ENCODE results near the gene NEMP1.
"Not testable (repeated sequence)": the region's sequence is repeated elsewhere in the genome, so short reads cannot be mapped to it uniquely, and the experiment has no call there.

Gene NEMP1

DNA sequence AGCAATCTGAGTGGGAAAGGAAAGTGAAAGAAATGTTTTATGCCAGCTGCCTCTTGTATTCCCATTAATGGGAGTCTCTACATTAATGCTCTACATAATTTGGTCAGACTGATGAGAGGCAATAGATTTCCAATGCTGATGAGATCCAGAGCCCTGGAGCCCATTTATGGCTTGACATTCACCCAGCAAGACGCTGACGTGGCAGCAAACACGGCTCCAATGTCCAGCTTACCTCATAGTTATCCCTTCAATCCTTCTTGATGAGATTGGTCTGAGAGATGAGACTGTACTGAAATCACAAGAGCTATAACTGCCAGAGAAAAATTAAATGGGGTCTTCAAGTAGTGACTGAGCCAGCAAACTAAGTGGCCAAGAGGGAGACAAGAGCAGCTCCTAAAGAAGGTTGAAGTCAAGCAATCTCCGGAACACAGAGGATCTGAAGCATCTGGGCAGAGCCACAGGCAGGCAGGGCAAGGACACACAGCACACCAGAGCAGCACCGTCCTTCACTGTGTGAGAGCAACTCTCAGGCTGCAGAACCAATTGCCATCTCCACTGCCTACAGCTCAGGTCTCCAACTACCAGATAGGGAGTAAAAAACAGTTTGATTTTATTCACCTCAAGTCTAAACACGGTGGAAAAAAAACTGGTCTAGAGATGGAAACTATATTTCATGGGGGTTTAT, 21.4 kb downstream of the NEMP1 start:
- DNase-seq (ENCODE audit: low read depth), result no peak

DNA sequence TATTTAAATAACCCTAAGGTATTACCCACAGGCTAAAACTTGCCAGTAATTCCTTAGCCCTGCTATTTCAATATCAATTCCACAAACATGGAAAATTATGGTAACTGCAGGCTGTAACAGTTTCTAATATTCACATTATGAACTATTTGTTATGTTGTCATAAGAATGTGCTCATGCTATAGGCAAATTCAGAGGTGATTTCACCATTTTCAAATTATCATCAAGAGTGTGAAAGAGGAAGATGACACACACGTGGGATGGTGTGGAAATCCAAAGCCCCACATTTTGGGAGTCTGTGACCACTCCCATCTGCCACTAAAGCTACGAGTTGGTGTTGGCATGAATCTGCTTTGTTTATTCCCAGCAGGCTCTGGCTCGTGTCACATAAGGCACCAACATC, 22.8 kb downstream of the NEMP1 start:
- DNase-seq (ENCODE audit: low read depth), result no peak

DNA sequence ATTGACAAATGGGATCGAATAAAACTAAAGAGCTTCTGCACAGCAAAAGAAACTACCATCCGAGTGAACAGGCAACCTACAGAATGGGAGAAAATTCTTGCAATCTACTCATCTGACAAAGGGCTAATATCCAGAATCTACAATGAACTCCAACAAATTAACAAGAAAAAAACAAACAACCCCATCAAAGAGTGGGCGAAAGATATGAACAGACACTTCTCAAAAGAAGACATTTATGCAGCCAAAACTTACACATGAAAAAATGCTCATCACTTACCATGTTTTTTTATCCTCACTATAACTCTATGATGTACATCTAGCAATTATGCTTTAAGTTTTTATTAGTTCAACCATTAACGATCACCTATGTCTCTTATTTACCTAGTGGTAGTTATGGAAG, 24.7 kb downstream of the NEMP1 start:
- not testable (repeated sequence) for DNase-seq (ENCODE audit: low read depth)

DNA sequence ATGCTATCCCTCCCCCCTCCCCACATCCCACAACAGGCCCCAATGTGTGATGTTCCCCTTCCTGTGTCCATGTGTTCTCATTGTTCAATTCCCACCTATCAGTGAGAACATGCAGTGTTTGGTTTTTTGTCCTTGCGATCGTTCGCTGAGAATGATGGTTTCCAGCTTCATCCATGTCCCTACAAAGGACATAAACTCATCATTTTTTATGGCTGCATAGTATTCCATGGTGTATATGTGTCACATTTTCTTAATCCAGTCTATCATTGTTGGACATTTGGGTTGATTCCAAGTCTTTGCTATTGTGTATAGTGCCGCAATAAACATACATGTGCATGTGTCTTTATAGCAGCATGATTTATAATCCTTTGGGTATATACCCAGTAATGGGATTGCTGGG, 25.4 kb downstream of the NEMP1 start:
- DNase-seq (ENCODE audit: low read depth), result not testable (repeated sequence)

DNA sequence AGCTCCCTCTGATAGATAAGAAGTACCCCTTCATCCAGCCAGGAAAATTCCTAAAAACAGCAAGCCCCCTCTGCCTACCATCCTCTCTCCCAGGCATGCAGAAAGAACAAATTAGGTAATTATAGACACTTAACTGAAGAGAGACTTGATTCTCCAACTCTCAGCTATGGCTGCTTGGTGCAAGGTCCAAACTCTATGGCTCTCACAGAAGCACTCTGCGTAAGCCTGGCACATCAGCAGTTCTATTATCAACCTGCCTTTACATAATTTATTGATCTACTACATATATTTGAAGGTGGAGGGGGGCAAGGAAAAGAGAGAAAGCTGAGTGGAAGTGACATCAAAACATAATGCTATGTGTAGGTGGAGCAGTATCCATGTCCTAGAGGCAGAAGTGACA, 27.6 kb downstream of the NEMP1 start:
- DNase-seq (ENCODE audit: low read depth), result no peak

DNA sequence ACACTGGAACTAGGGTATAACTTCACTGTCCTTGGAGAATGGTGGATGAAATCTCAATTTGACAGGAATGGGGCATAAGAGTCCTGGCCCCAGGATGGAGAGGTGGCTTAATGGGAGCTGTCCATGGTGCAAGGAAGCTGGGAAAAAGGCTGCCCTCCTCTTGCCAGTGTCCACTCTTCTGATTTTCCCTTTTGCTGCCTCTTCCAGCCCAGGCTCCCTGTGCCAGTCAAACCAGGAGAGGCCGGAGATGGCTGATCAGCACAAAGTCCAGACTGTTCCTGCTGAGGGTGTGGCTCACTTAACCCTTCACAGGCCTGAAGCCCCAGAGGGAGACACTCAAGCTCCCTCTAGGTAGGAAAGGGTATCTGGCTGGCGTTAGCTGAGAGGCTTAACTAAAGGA, 28.7 kb downstream of the NEMP1 start, which contains the start of gene MYO1A:
TSS of gene MYO1A (minus strand) at position 240 of the 400 bp plus-strand sequence. CDS start 1,806 bp downstream, outside the sequence.
- DNase-seq (ENCODE audit: low read depth), result no peak

DNA sequence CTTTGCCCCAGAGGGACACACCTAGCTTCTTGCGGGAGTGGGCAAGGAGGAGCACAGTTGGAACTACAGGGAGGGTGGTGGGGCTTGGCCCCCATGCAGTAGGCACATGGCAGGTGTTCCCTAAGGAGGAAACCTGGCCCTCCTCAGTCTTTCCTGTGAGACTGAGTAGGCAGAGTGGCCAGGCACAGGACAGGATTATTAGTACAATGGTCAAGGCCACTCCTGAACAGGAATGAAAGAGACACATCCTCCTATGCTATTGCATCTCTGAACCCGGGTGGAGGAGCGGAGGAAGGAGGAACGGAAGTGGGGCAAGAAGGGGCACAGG, 29.5 kb downstream of the NEMP1 start:
- DNase-seq (ENCODE audit: low read depth), result no peak

DNA sequence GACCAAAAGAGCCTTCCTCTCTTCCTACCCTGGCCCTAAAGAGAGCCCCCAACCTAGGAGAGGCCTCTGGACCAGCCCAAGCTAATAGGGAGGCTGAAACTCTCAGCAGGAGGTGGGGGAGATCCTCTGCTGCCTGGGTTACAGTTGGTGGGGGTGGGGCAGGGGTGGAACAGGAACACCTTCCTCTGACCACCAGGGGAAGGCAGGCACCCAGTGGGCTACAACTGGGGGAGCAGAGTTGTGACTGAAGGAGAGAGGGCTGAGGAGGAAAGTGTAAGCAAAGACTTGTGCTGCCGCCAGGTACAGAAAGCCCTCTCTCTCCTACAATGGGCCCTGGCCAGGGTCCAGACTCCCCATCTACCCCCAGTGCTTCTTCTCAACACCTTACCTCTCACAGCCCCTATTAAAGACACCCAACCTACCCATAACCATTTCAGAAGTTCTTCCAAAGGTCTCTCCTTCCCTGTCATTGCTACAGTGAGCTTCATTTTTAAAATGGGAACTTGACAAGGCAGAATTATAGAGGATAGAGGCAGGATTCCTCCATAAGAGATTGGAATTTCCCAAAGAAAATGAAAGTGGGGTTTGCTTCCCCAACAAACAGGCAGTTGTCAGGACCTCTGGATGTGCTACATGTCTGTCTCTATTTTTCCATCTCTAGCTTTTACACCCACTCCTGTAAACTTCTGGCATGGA, 30.0 kb downstream of the NEMP1 start:
- no peak for DNase-seq (ENCODE audit: low read depth)

DNA sequence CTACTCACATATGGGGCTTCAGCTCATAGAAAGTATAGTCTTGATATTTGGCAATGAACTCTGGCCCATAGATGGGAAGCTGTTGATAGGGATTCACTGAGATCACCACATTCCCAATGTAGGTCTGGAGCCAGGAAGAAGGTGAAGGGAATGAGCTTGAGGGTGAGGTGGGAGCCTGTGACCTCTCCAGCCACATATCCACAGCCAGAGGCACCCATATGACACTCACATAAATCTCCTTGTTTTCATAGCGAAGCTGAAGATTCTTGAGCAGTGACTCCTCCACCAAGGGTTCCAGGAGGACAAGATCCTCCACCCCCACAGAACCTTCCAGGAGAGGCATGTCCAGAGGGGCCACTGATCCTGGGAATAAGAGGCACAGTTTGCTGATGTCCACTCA, 30.6 kb downstream of the NEMP1 start:
- DNase-seq (ENCODE audit: low read depth), result no peak

DNA sequence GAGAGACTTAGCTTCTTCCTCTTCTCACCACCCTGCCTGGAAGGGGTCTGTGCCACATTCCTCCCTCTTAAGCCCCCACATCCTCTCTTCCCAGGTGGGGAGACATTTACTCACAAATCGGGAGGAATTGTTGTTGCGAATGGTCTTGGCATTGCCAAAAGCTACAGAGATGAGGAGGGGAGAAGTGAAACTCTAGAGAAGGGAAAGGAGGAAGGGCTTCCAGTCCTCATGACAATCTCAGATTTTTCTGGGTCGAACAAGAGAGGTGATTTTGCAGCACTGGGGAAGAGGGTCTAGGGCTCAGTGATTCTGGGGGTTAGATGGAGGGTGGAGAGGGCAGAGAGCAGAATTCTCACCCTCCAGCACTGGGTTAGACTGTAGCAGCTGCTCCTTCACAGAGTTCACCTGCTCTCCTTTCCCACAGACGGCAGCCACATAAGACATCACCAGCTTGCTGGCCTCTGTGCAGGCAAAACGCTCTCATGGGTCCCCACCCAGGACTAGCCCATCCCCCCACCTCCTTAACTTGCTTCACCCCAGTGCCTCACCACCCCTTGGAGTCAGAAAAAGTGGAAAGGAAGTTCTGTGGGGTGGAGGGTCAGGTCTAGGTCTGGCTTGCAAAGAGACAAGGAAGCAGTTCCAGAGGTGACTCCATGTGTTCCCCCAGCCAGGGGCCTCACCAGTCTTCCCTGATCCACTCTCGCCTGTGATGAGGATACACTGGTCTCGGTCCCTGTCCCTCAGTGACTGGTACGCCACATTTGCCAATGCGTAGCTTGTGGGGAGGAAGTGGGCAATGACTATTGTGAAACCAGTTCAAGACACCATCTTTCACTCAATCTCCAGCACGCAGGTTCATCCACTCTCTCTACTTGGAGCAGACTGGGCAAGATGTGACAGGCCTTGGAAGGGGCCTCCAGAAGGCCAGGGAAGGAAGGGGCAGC, 31.4 kb downstream of the NEMP1 start:
- DNase-seq (ENCODE audit: low read depth), result no peak

DNA sequence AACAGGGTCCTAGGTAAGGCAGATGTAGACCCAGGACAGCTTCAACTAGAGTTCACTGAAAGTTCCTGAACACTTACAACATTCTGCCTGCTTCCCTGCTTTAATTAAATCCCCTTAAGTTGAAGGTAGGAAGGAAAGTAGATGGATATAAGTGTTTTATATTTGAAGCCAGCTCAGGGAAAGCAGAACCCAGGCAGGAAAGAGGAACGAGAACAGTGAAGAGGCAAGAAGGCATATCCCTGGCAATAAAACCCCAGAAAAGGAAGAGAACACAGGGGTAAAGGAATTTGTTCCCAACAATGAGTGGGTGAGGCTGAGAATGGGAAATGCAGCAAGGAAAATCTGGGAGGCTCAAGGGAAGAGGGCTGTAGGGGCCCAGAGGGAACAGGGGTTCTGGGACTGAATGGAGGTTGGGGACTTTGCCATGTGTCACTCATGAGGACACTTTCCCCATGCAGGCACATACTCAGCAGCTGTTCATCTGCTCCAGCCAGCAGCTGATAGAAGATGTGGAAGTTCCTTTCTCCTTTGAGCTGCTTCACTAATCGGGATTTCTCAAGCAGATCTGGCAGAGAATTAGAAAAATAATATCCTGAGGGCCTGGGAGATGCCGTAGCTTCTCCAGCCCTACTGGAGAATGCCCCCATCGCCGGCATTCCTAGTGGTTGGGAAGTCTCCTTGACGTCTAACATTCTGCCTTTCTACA, 32.4 kb downstream of the NEMP1 start:
- DNase-seq (ENCODE audit: low read depth), result no peak

DNA sequence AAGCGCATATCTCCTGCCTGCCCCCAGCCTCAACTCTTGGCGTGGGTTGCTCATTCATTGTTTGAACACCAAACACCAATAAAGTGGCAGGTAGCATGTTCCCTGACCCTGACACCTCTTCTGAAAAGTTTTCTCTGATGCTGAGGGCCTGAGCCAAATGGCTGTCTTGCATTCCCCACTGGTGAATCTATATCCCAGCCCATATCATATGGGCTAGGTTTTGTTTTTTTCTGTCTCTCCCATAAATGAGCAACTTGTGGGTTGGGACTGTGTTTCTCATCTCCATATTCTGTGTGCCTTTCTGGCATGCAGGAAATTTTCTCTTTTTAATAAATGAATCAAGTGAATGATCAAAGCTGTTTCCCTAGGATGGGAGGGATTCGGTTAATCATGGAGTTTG, 33.7 kb downstream of the NEMP1 start:
- DNase-seq (ENCODE audit: low read depth), result no peak

DNA sequence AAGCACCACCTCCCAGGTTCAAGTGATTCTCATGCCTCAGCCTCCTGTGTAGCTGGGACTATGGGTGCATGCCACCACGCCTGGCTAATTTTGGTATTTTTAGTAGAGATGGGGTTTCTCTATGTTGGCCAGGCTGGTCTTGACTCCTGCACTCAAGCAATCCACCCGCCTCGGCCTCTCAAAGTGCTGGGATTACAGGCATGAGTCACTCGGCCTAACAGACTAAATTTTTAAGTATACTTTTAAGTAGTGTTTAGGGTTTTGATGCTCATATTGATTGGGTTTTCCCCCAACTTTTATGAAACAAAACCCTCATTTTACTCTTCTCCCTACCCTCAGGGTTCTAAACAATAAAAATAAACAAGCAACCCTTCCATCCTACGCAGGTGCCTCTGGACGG, 34.1 kb downstream of the NEMP1 start:
- no peak for DNase-seq (ENCODE audit: low read depth)

DNA sequence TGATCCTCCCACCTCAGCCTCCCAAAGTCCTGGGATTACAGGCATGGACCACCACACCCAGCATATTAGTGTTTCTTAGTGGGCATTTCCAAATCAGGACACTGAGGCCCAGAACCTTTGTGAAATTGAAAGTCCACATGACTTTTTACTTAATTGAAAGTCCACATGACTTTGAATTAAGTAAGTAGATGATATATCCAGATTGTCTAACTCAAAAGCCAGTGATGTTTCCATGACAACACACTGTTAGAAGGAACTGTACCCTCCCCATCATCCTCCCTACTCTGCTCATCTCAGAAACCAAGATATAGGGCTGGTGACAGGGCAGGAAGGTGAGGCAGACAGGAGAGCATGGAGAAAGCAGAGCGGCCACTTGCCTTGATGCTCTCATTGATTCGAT, 35.9 kb downstream of the NEMP1 start:
- DNase-seq (ENCODE audit: low read depth), result no peak

DNA sequence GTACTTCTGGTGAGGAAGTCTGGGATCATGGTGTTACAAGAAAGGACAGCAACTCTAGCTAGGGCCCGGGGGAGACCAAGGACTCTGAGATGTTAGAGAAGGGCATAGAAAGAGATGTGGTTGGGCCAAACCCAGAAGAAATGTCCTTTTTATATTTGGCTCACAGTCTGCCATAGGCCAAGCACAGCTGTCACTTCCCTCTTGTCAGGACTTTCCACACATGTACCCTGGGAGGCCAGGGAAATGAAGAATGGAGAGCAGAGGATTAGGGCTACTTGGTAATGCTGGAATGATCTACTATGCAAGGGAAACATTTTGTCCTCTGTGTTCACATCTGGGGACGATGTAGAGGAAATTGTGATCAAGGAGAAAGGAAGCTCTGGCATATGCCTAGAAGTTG, 37.8 kb downstream of the NEMP1 start:
- no peak for DNase-seq (ENCODE audit: low read depth)

DNA sequence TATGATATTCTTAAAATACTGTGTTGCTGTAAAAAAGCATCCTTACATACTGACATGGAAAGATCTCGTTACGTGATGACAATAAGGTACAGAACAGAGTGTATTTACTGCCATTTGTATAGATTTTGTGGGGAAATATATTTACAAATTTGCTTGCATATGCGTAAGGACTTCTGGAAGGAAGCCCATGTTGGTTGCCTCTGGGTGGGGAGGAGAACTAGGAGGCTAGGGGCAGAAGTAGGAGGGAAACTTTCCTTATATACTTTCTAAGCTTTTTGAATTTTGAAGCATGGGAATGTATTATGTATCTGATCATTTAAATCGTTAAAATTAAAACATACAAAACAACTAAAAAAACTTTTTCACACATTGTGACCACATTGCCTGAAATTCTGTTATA, 38.4 kb downstream of the NEMP1 start:
- no peak for DNase-seq (ENCODE audit: low read depth)

DNA sequence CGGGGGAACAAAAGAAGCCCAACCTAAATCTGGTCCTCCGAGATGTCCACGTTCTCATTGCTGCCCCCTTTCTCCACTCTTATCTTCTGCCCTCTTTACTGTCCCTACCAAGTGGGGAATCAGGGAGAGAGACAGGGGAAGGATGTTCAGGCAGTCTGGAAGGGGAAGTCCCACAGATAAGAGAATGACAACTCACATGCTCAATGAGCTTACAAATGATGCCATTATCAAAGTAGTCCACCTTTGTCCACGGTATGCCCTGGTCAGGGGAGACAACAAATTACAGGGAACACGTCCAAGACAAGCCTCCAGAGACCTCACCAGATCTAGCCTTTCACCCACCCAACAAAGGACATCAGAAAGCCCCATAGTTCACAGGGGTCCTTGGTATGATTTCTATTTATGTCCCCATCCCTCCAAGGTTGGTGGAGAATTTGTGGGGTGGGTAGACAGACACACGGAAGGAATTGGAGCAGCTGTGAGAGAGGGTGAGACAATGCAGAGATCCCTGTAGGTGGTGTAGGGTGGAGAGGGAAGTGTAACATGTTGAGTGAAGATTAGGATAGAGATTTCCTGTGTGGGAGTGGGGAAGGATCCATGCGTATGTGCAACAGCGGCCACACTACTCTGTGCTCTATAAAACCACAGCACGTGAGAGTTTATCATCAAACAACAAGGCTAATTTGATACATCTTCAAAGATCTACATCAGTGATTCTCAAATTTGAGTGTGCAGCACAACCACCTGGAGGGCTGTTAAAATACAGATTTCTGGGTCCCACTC, 39.4 kb downstream of the NEMP1 start:
- no peak for DNase-seq (ENCODE audit: low read depth)

DNA sequence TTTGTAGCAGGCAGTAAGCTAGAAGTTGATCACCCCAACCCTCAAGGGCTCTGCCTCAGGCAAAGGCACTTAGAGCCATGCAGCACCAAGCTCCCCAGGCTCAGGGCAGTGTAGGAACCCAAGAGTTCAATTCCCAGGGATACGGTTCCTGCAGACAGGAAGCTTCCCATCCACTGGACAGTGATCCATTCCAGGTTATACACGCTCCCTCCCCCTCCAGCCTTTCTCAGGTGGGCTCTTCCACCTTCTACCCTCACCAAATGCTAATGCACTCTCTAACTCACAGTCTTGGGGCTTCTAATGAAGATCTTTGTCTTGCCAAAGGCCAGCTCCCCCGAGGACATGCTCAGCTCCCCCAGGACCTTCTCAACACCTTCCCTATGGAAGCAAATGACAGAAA, 41.3 kb downstream of the NEMP1 start:
- no peak for DNase-seq (ENCODE audit: low read depth)

DNA sequence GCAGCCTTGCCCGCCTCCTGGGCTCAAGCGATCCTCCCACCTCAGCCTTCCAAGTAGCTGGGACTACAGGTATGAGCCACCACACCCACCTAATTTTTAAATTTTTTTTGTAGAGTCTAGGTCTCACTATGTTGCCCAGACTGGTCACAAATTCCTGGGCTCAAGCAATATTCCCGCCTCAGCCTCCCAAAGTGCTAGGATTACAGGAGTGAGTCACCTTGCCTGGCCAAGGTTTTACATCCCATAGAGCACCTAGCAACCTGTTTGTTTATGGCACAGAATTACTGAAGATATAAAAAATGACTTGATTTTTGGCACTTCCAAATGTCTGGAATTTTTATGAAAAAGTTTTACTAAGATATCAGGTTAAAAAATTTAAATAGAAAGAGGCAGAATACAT, 45.2 kb downstream of the NEMP1 start:
- DNase-seq (ENCODE audit: low read depth), result no peak

DNA sequence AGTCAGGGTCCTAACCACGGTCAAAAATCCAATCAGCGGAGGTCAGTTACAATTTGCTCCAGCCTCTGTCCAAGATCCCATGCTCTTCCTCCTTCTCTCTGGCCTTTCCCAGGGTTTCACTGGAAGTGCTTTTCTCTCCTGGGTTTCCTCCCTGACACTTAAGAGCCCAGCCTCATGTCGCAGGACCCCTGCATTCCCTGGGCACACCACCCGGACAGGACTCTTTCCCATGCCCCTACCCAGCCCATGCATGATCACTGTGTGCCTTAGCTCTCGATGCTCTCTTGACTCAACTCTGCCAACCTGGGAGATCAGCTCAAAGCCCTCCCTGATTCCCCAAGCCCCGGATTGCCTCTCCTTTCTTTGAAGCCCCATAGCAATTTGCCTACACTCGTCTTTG, 46.8 kb downstream of the NEMP1 start:
- no peak for DNase-seq (ENCODE audit: low read depth)

DNA sequence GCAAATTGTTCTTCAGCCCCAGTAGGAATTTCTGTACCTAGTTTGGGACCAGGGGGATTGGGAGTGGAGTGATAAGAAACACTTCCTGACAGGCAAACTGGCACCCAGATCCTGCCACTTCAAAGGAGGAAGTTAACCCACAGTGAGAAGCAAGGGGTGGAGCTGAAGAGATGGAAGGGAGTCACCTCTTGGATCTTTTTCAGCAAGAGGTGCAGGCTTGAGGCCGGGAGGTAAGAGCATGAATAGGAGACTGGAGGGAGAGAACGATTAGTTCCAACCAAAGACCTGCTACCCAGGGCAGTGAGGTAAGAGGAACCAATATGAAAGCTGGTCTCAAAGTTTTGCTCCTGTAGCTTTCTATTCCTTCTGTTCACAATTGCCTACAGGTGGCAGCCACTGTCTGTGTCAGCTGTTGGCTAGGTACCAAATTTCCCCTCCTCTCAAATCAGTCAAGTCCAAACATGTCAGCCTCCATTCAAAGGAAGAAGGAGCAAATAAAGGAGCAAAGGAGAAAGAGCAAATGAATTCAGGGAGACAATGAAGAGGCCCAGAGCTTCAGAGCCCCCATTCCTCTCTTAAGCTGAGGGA, 47.4 kb downstream of the NEMP1 start:
- DNase-seq (ENCODE audit: low read depth), result no peak

Measured in non-pigmented ciliary epithelial cell (primary cell).